Rectal smooth muscle tissue (tissue), 1 donor: Measurements from ENCODE around the gene IFIH1.

Source experiments
- H3K27ac ChIP-seq: one replicate; pipeline ENCODE4 v1.7.0; 2013; ENCODE audit warnings: low read depth, low read length, inconsistent platforms
- H3K27me3 ChIP-seq: one replicate; pipeline ENCODE4 v1.7.0; 2013; ENCODE audit warnings: low read length; ENCODE audit not compliant: control insufficient read depth, insufficient read depth
- H3K36me3 ChIP-seq: one replicate; pipeline ENCODE4 v1.7.0; 2013; ENCODE audit warnings: low read length; ENCODE audit not compliant: control insufficient read depth, insufficient read depth
- H3K4me1 ChIP-seq: one replicate; pipeline ENCODE4 v1.7.0; 2013; ENCODE audit warnings: low read length; ENCODE audit not compliant: control insufficient read depth, insufficient read depth
- H3K4me3 ChIP-seq: one replicate; pipeline ENCODE4 v1.7.0; 2013; ENCODE audit warnings: low read length
- H3K9ac ChIP-seq: one replicate; pipeline ENCODE4 v1.7.0; 2013; ENCODE audit warnings: low read length

Gene IFIH1

GRCh38 chr2:162327806-162328205, 9.3 kb upstream of the IFIH1 start:
- H3K36me3 ChIP-seq = no peaks in the 10 kb centered on the region
- no peak overlapping the region for H3K4me3 ChIP-seq
- H3K27me3 ChIP-seq = no peaks in the 10 kb centered on the region
- H3K4me1 ChIP-seq = no peaks in the 10 kb centered on the region
- H3K9ac ChIP-seq = no peak overlapping the region
- H3K27ac ChIP-seq = no peak overlapping the region

GRCh38 chr2:162327134-162327769, 8.8 kb upstream of the IFIH1 start:
- Histone ChIP-seq H3K4me1 (no peaks in the 10 kb centered on the region), H3K27ac (no peak overlapping the region), H3K9ac (no peak overlapping the region), H3K36me3 (no peaks in the 10 kb centered on the region), H3K27me3 (no peaks in the 10 kb centered on the region), H3K4me3 (no peak overlapping the region)

GRCh38 chr2:162324953-162325352, 6.5 kb upstream of the IFIH1 start:
- no peak overlapping the region for H3K9ac ChIP-seq
- H3K27me3 ChIP-seq = no peaks in the 10 kb centered on the region
- H3K27ac ChIP-seq = no peak overlapping the region
- no peak overlapping the region for H3K4me3 ChIP-seq
- H3K36me3 ChIP-seq = no peaks in the 10 kb centered on the region
- no peaks in the 10 kb centered on the region for H3K4me1 ChIP-seq

- Histone ChIP-seq H3K9ac (no peak overlapping the region), H3K36me3 (no peaks in the 10 kb centered on the region), H3K4me3 (no peak overlapping the region), H3K4me1 (peaks cover 10% of the 10 kb centered on the region), H3K27ac (no peak overlapping the region), H3K27me3 (no peaks in the 10 kb centered on the region)
Measured at GRCh38 chr2:162320864-162321517, 2.5 kb upstream of the IFIH1 start.

- H3K36me3 ChIP-seq = no peaks in the 10 kb centered on the region
- peaks cover 10% of the 10 kb centered on the region for H3K4me1 ChIP-seq
- no peaks in the 10 kb centered on the region for H3K27me3 ChIP-seq
- peak overlapping the region; percentile 76 for H3K9ac ChIP-seq
- peak overlapping the region; percentile 76 for H3K27ac ChIP-seq
- peak overlapping the region; percentile 98 for H3K4me3 ChIP-seq
Measured at GRCh38 chr2:162317861-162318327, 590 bp downstream of the IFIH1 start.

- Histone ChIP-seq H3K36me3 (no peaks in the 10 kb centered on the region), H3K4me1 (peaks cover 10% of the 10 kb centered on the region), H3K27me3 (no peaks in the 10 kb centered on the region), H3K27ac (no peak overlapping the region), H3K9ac (no peak overlapping the region), H3K4me3 (peak overlapping the region; percentile 98)
Measured at GRCh38 chr2:162317058-162317742, 1.3 kb downstream of the IFIH1 start.

- Histone ChIP-seq H3K4me1 (peaks cover 10% of the 10 kb centered on the region), H3K36me3 (no peaks in the 10 kb centered on the region), H3K27ac (no peak overlapping the region), H3K9ac (no peak overlapping the region), H3K4me3 (peak overlapping the region; percentile 23), H3K27me3 (no peaks in the 10 kb centered on the region)
Measured at GRCh38 chr2:162316590-162316989, 1.9 kb downstream of the IFIH1 start.

GRCh38 chr2:162315938-162316337, 2.5 kb downstream of the IFIH1 start:
- Histone ChIP-seq H3K9ac (no peak overlapping the region), H3K4me3 (peak overlapping the region; percentile 23), H3K36me3 (no peaks in the 10 kb centered on the region), H3K4me1 (peaks cover 10% of the 10 kb centered on the region), H3K27me3 (no peaks in the 10 kb centered on the region), H3K27ac (no peak overlapping the region)

- H3K4me1 ChIP-seq = peaks cover 3% of the 10 kb centered on the region
- H3K36me3 ChIP-seq = peaks cover 2% of the 10 kb centered on the region
- H3K4me3 ChIP-seq = no peak overlapping the region
- no peaks in the 10 kb centered on the region for H3K27me3 ChIP-seq
- H3K27ac ChIP-seq = no peak overlapping the region
- H3K9ac ChIP-seq = no peak overlapping the region
Measured at GRCh38 chr2:162312853-162313252, 5.6 kb downstream of the IFIH1 start.

- H3K27ac ChIP-seq = no peak overlapping the region
- H3K4me1 ChIP-seq = no peaks in the 10 kb centered on the region
- H3K4me3 ChIP-seq = no peak overlapping the region
- no peaks in the 10 kb centered on the region for H3K27me3 ChIP-seq
- no peak overlapping the region for H3K9ac ChIP-seq
- peaks cover 2% of the 10 kb centered on the region for H3K36me3 ChIP-seq
Measured at GRCh38 chr2:162308747-162309503, 9.6 kb downstream of the IFIH1 start.

- Histone ChIP-seq H3K27me3 (no peaks in the 10 kb centered on the region), H3K36me3 (peaks cover 2% of the 10 kb centered on the region), H3K4me3 (no peak overlapping the region), H3K27ac (no peak overlapping the region), H3K4me1 (no peaks in the 10 kb centered on the region), H3K9ac (no peak overlapping the region)
Measured at GRCh38 chr2:162305901-162306300, 12.6 kb downstream of the IFIH1 start.

GRCh38 chr2:162301877-162302276, 16.6 kb downstream of the IFIH1 start:
- H3K9ac ChIP-seq = no peak overlapping the region
- no peaks in the 10 kb centered on the region for H3K36me3 ChIP-seq
- H3K27ac ChIP-seq = no peak overlapping the region
- no peak overlapping the region for H3K4me3 ChIP-seq
- no peaks in the 10 kb centered on the region for H3K4me1 ChIP-seq
- H3K27me3 ChIP-seq = no peaks in the 10 kb centered on the region
